Fibroblast of skin of back (primary cell): ENCODE data around the gene ARSJ.
A peak's percentile ranks its signal among the peaks of the same experiment; 100 is the strongest.

Source experiments
- DNase-seq: peaks from one replicate; pipeline ENCODE4 v3.0.0-alpha.2; 2013

The ARSJ gene

GRCh38 chr4:113899271-113900070 is 80.0 kb downstream of the ARSJ start:
- DNase-seq, result no peak

GRCh38 chr4:113893546-113893945 is 85.9 kb downstream of the ARSJ start:
- no peak for DNase-seq

GRCh38 chr4:113888006-113888405 is 91.4 kb downstream of the ARSJ start:
- DNase-seq, result no peak

GRCh38 chr4:113885291-113885690 is 94.2 kb downstream of the ARSJ start:
- no peak for DNase-seq

- no peak for DNase-seq
Observed at GRCh38 chr4:113884655-113885054, 94.8 kb downstream of the ARSJ start.

GRCh38 chr4:113882668-113883067 is 96.8 kb downstream of the ARSJ start:
- DNase-seq, result peak; percentile 60

- peak; percentile 42 for DNase-seq
Observed at GRCh38 chr4:113881256-113881655, 98.2 kb downstream of the ARSJ start.

- no peak for DNase-seq
Observed at GRCh38 chr4:113880240-113881028, 99.0 kb downstream of the ARSJ start.

- peak; percentile 50 for DNase-seq
Observed at GRCh38 chr4:113878668-113879067, 100.8 kb downstream of the ARSJ start.

- no peak for DNase-seq
Observed at GRCh38 chr4:113874480-113874879, 105.0 kb downstream of the ARSJ start.

- no peak for DNase-seq
Observed at GRCh38 chr4:113873508-113873907, 105.9 kb downstream of the ARSJ start.

- peak; percentile 36 for DNase-seq
Observed at GRCh38 chr4:113872426-113873260, 106.8 kb downstream of the ARSJ start.

- no peak for DNase-seq
Observed at GRCh38 chr4:113871080-113871479, 108.4 kb downstream of the ARSJ start.

GRCh38 chr4:113869743-113870375 is 109.6 kb downstream of the ARSJ start:
- peak; percentile 81 for DNase-seq

GRCh38 chr4:113866611-113867010 is 112.8 kb downstream of the ARSJ start:
- DNase-seq, result no peak

- no peak for DNase-seq
Observed at GRCh38 chr4:113858924-113859323, 120.5 kb downstream of the ARSJ start.

- DNase-seq, result no peak
Observed at GRCh38 chr4:113851816-113852215, 127.6 kb downstream of the ARSJ start.
